ENCODE measurements around the gene POR.

GRCh38 chr7:75981203-75981452 is 66.2 kb downstream of the POR start:
- TF ChIP-seq, protein P1, sequence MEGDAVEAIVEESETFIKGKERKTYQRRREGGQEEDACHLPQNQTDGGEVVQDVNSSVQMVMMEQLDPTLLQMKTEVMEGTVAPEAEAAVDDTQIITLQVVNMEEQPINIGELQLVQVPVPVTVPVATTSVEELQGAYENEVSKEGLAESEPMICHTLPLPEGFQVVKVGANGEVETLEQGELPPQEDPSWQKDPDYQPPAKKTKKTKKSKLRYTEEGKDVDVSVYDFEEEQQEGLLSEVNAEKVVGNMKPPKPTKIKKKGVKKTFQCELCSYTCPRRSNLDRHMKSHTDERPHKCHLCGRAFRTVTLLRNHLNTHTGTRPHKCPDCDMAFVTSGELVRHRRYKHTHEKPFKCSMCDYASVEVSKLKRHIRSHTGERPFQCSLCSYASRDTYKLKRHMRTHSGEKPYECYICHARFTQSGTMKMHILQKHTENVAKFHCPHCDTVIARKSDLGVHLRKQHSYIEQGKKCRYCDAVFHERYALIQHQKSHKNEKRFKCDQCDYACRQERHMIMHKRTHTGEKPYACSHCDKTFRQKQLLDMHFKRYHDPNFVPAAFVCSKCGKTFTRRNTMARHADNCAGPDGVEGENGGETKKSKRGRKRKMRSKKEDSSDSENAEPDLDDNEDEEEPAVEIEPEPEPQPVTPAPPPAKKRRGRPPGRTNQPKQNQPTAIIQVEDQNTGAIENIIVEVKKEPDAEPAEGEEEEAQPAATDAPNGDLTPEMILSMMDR (IDR thresholded peaks at IDR 0.05) = no peak
- no peak for TF ChIP-seq POLR2A (IDR thresholded peaks at IDR 0.05)

All from adrenal gland (tissue), 5 donors.